CD4-positive, CD25-positive, alpha-beta regulatory T cell (primary cell): ENCODE data around the gene DTNB. TPM values are rescaled to one million over a fixed set of nuclear protein-coding genes. Genes with fewer than 3 reads are reported as not detected.

ENCODE experiments used
- ATAC-seq, 2 donors: fragments of 150-1000 bp; cut with Tn5 transposase; one replicate each; pipeline ENCODE4 v1.10.0; 2021; ENCODE audit warnings: low read depth in 2 of 2, moderate number of reproducible peaks in 2 of 2, moderate library complexity in 1 of 2
- DNase-seq, 3 donors: peaks; one replicate each; pipeline versions ENCODE4 v3.0.0 to v3.0.0-alpha.2; 2012 to 2022; ENCODE audit warnings: mixed read lengths in 1 of 3
- H3K27ac ChIP-seq: one replicate; pipeline ENCODE4 v1.7.0; 2013; ENCODE audit warnings: mild to moderate bottlenecking, low read length; ENCODE audit not compliant: insufficient read depth, poor library complexity, severe bottlenecking
- H3K27me3 ChIP-seq: one replicate; pipeline ENCODE4 v1.7.0; 2013; ENCODE audit warnings: low read length; ENCODE audit not compliant: control insufficient read depth, insufficient read depth
- H3K36me3 ChIP-seq: one replicate; pipeline ENCODE4 v1.7.0; 2013; ENCODE audit warnings: mild to moderate bottlenecking, low read length, moderate library complexity; ENCODE audit not compliant: control insufficient read depth, insufficient read depth
- H3K4me1 ChIP-seq: 2 replicates; pipeline ENCODE4 v1.7.0; 2013; ENCODE audit warnings: mild to moderate bottlenecking, low read length; ENCODE audit not compliant: insufficient read depth, control insufficient read depth, poor library complexity, severe bottlenecking
- H3K4me3 ChIP-seq: one replicate; pipeline ENCODE4 v1.7.0; 2013; ENCODE audit warnings: low read depth, mild to moderate bottlenecking, low read length, moderate library complexity
- H3K9me3 ChIP-seq, 2 experiments: 1 replicate in 1 of 2; 2 replicates in 1 of 2; pipeline ENCODE4 v1.7.0; 2013; ENCODE audit warnings: low read length in 2 of 2, mild to moderate bottlenecking in 1 of 2, moderate library complexity in 1 of 2; ENCODE audit not compliant: control insufficient read depth in 2 of 2
- H3K27ac Mint-ChIP-seq, 3 donors: one replicate each; pipeline ENCODE4 v1.8.0; 2020 to 2022; ENCODE audit warnings: mild to moderate bottlenecking in 3 of 3, mixed read lengths in 3 of 3, moderate library complexity in 2 of 3
- H3K27me3 Mint-ChIP-seq: one replicate; pipeline ENCODE4 v1.8.0; 2022; ENCODE audit warnings: mild to moderate bottlenecking, mixed read lengths
- H3K36me3 Mint-ChIP-seq: one replicate; pipeline ENCODE4 v1.8.0; 2020; ENCODE audit warnings: mixed read lengths
- H3K4me1 Mint-ChIP-seq, 4 donors: one replicate each; pipeline ENCODE4 v1.8.0; 2020 to 2022; ENCODE audit warnings: mixed read lengths in 4 of 4, mild to moderate bottlenecking in 1 of 4
- H3K4me3 Mint-ChIP-seq, 4 donors: one replicate each; pipeline ENCODE4 v1.8.0; 2020 to 2022; ENCODE audit warnings: mild to moderate bottlenecking in 4 of 4, mixed read lengths in 4 of 4, moderate library complexity in 3 of 4
- H3K9me3 Mint-ChIP-seq, 7 donors: one replicate each; pipeline ENCODE4 v1.8.0; 2020 to 2022; ENCODE audit warnings: mixed read lengths in 7 of 7, mild to moderate bottlenecking in 3 of 7, moderate library complexity in 2 of 7
- polyA plus RNA-seq, 4 donors: library from polyadenylated mRNA; unstranded; fragments of 300-500 nt; fragmentation: Illumina TruSeq; gene quantifications; one replicate each; pipeline ENCODE4 v1.2.3, GENCODE V29; 2021
- total RNA-seq: library from RNA; stranded (reverse); gene quantifications from one replicate; pipeline ENCODE4 v1.2.3, GENCODE V29; 2022

Gene DTNB
- total and polyA plus RNA-seq, 5 donors from 2014 or later: 11.5 to 50.1 (median 15.0) TPM

GRCh38 chr2:25587361-25587760 lies 86.0 kb downstream of the DTNB start:
- H3K36me3 Mint-ChIP-seq: peaks cover 4% of the 10 kb centered on the region
- no peak overlapping the region for H3K4me3 Mint-ChIP-seq
- DNase-seq (no peak), ATAC-seq (no peak)
- Histone ChIP-seq H3K27me3 (no peaks in the 10 kb centered on the region), H3K27ac (no peak overlapping the region), H3K9me3 (no peaks in the 10 kb centered on the region), H3K4me3 (no peak overlapping the region), H3K36me3 (no peaks in the 10 kb centered on the region), H3K4me1 (peaks cover 6% of the 10 kb centered on the region)
- H3K27ac Mint-ChIP-seq: peak overlapping the region in 1 of 3 donors; percentile 27
- H3K9me3 Mint-ChIP-seq: no peaks in the 10 kb centered on the region
- peaks cover 13 to 25% (median 17%) of the 10 kb centered on the region in 4 donors for H3K4me1 Mint-ChIP-seq
- H3K27me3 Mint-ChIP-seq: no peaks in the 10 kb centered on the region

GRCh38 chr2:25586726-25587144 lies 86.6 kb downstream of the DTNB start:
- ATAC-seq (no peak), DNase-seq (peak in 1 of 3 donors; percentile 63)
- Histone ChIP-seq H3K4me3 (no peak overlapping the region), H3K27me3 (no peaks in the 10 kb centered on the region), H3K4me1 (no peaks in the 10 kb centered on the region), H3K9me3 (no peaks in the 10 kb centered on the region), H3K36me3 (no peaks in the 10 kb centered on the region), H3K27ac (no peak overlapping the region)
- Mint-ChIP-seq H3K9me3 (no peaks in the 10 kb centered on the region), H3K4me1 (peaks cover 8 to 18% (median 12%) of the 10 kb centered on the region in 4 donors), H3K36me3 (peaks cover 4% of the 10 kb centered on the region), H3K27me3 (no peaks in the 10 kb centered on the region), H3K27ac (peak overlapping the region in 2 of 3 donors; percentile 4 to 70), H3K4me3 (peak overlapping the region in 1 of 4 donors; percentile 29)

- Histone ChIP-seq H3K9me3 (no peaks in the 10 kb centered on the region), H3K36me3 (no peaks in the 10 kb centered on the region), H3K4me1 (no peaks in the 10 kb centered on the region), H3K27me3 (no peaks in the 10 kb centered on the region), H3K27ac (no peak overlapping the region), H3K4me3 (no peak overlapping the region)
- peaks cover 8 to 18% (median 12%) of the 10 kb centered on the region in 4 donors for H3K4me1 Mint-ChIP-seq
- no peaks in the 10 kb centered on the region for H3K27me3 Mint-ChIP-seq
- no peaks in the 10 kb centered on the region for H3K9me3 Mint-ChIP-seq
- ATAC-seq (no peak), DNase-seq (no peak)
- peaks cover 4% of the 10 kb centered on the region for H3K36me3 Mint-ChIP-seq
- H3K27ac Mint-ChIP-seq: no peak overlapping the region
- H3K4me3 Mint-ChIP-seq: no peak overlapping the region
Measured at GRCh38 chr2:25585189-25585588, 88.2 kb downstream of the DTNB start.

- peaks cover 2% of the 10 kb centered on the region for H3K36me3 ChIP-seq
- no peaks in the 10 kb centered on the region for H3K9me3 Mint-ChIP-seq
- ATAC-seq: no peak
- H3K27ac ChIP-seq: no peak overlapping the region
- peaks cover 5 to 13% (median 9%) of the 10 kb centered on the region in 4 donors for H3K4me1 Mint-ChIP-seq
- no peak overlapping the region for H3K27ac Mint-ChIP-seq
- no peaks in the 10 kb centered on the region for H3K4me1 ChIP-seq
- peaks cover 12% of the 10 kb centered on the region for H3K36me3 Mint-ChIP-seq
- no peaks in the 10 kb centered on the region for H3K9me3 ChIP-seq
- H3K27me3 Mint-ChIP-seq: no peaks in the 10 kb centered on the region
- H3K27me3 ChIP-seq: no peaks in the 10 kb centered on the region
- DNase-seq: no peak
- no peak overlapping the region for H3K4me3 ChIP-seq
- no peak overlapping the region for H3K4me3 Mint-ChIP-seq
Measured at GRCh38 chr2:25582077-25582830, 91.1 kb downstream of the DTNB start.

GRCh38 chr2:25576596-25576995 lies 96.8 kb downstream of the DTNB start:
- H3K4me3 ChIP-seq: no peak overlapping the region
- no peak overlapping the region for H3K27ac ChIP-seq
- H3K36me3 ChIP-seq: peaks cover 9% of the 10 kb centered on the region
- H3K27me3 ChIP-seq: no peaks in the 10 kb centered on the region
- H3K9me3 Mint-ChIP-seq: no peaks in the 10 kb centered on the region
- no peaks in the 10 kb centered on the region for H3K4me1 ChIP-seq
- H3K36me3 Mint-ChIP-seq: peaks cover 29% of the 10 kb centered on the region
- no peak for DNase-seq
- H3K27ac Mint-ChIP-seq: no peak overlapping the region
- H3K4me1 Mint-ChIP-seq: no peaks in the 10 kb centered on the region
- no peak for ATAC-seq
- no peaks in the 10 kb centered on the region for H3K9me3 ChIP-seq
- no peaks in the 10 kb centered on the region for H3K27me3 Mint-ChIP-seq
- H3K4me3 Mint-ChIP-seq: no peak overlapping the region

- DNase-seq (no peak), ATAC-seq (no peak)
- Mint-ChIP-seq H3K36me3 (peaks cover 41% of the 10 kb centered on the region), H3K4me3 (no peak overlapping the region), H3K4me1 (peaks cover 0 to 9% (median 3%) of the 10 kb centered on the region in 4 donors), H3K27ac (no peak overlapping the region), H3K9me3 (no peaks in the 10 kb centered on the region), H3K27me3 (no peaks in the 10 kb centered on the region)
- H3K4me1 ChIP-seq: no peaks in the 10 kb centered on the region
- H3K27me3 ChIP-seq: no peaks in the 10 kb centered on the region
- H3K27ac ChIP-seq: no peak overlapping the region
- peaks cover 7% of the 10 kb centered on the region for H3K36me3 ChIP-seq
- H3K4me3 ChIP-seq: no peak overlapping the region
- no peaks in the 10 kb centered on the region for H3K9me3 ChIP-seq
Measured at GRCh38 chr2:25572638-25573037, 100.7 kb downstream of the DTNB start.

GRCh38 chr2:25570161-25570845 lies 103.1 kb downstream of the DTNB start:
- H3K4me1 Mint-ChIP-seq: peaks cover 6 to 9% (median 8%) of the 10 kb centered on the region in 4 donors
- no peak for DNase-seq
- Histone ChIP-seq H3K27me3 (no peaks in the 10 kb centered on the region), H3K36me3 (peaks cover 3% of the 10 kb centered on the region), H3K4me3 (no peak overlapping the region), H3K9me3 (no peaks in the 10 kb centered on the region), H3K27ac (no peak overlapping the region), H3K4me1 (no peaks in the 10 kb centered on the region)
- no peak overlapping the region for H3K4me3 Mint-ChIP-seq
- ATAC-seq: no peak
- H3K36me3 Mint-ChIP-seq: peaks cover 32% of the 10 kb centered on the region
- H3K27ac Mint-ChIP-seq: no peak overlapping the region
- no peaks in the 10 kb centered on the region for H3K9me3 Mint-ChIP-seq
- no peaks in the 10 kb centered on the region for H3K27me3 Mint-ChIP-seq
